A172 (cell line): ENCODE measurements around the gene KCNF1. TPM values are rescaled to one million over a fixed set of nuclear protein-coding genes. Genes with fewer than 3 reads are reported as not detected.
A peak's percentile ranks its signal among the peaks of the same experiment; 100 is the strongest.

ENCODE experiments used
- DNase-seq: peaks from one replicate; pipeline ENCODE4 v3.0.0-alpha.2; 2015; ENCODE audit warnings: low spot score
- total RNA-seq: library from RNA; depleted of rRNA; stranded (reverse); fragments of >200 nt; shearing (Covaris generic); gene quantifications from 2 replicates; pipeline ENCODE4 v1.2.3, GENCODE V29; 2014

The KCNF1 gene
- total RNA-seq, 1 experiment from 2014 or later, result 0.71 TPM

GRCh38 chr2:10919410-10919770 lies 7.7 kb downstream of the KCNF1 start:
- DNase-seq, result no peak

GRCh38 chr2:10919771-10920621 lies 8.3 kb downstream of the KCNF1 start:
- no peak for DNase-seq

GRCh38 chr2:10920764-10921388 lies 9.1 kb downstream of the KCNF1 start:
- DNase-seq, result no peak

GRCh38 chr2:10921525-10921924 lies 9.8 kb downstream of the KCNF1 start:
- no peak for DNase-seq

- no peak for DNase-seq
These were observed 10.7 kb downstream of the KCNF1 start for GRCh38 chr2:10922307-10923007.

- DNase-seq, result no peak
These were observed 11.3 kb downstream of the KCNF1 start for GRCh38 chr2:10923008-10923375.

GRCh38 chr2:10923965-10924364 lies 12.2 kb downstream of the KCNF1 start:
- no peak for DNase-seq

- DNase-seq, result no peak
These were observed 12.7 kb downstream of the KCNF1 start for GRCh38 chr2:10924441-10924840.

- DNase-seq, result no peak
These were observed 13.1 kb downstream of the KCNF1 start for GRCh38 chr2:10924859-10925258.

GRCh38 chr2:10926191-10926820 lies 14.6 kb downstream of the KCNF1 start:
- no peak for DNase-seq

GRCh38 chr2:10930721-10931516 lies 19.2 kb downstream of the KCNF1 start:
- no peak for DNase-seq

- peak; percentile 84 for DNase-seq
These were observed 20.0 kb downstream of the KCNF1 start for GRCh38 chr2:10931710-10932255.

GRCh38 chr2:10932345-10933151 lies 20.8 kb downstream of the KCNF1 start:
- no peak for DNase-seq

- DNase-seq, result peak; percentile 26
These were observed 22.0 kb downstream of the KCNF1 start for GRCh38 chr2:10933700-10934225.

- DNase-seq, result no peak
These were observed 22.7 kb downstream of the KCNF1 start for GRCh38 chr2:10934308-10934978.

GRCh38 chr2:10934979-10935350 lies 23.2 kb downstream of the KCNF1 start:
- DNase-seq, result no peak

- no peak for DNase-seq
These were observed 23.7 kb downstream of the KCNF1 start for GRCh38 chr2:10935366-10935918.

GRCh38 chr2:10935953-10936942 lies 24.5 kb downstream of the KCNF1 start:
- DNase-seq, result peak; percentile 99
